Epithelial cell of proximal tubule (primary cell): Measurements from ENCODE around the gene ACOX3. TPM values are rescaled to one million over a fixed set of nuclear protein-coding genes. Genes with fewer than 3 reads are reported as not detected.

Source experiments
- DNase-seq: peaks from one replicate; pipeline ENCODE4 v3.0.0-alpha.2; 2011; ENCODE audit warnings: low read depth
- H3K4me3 ChIP-seq: 2 replicates; pipeline ENCODE4 v1.5.1; 2011; ENCODE audit warnings: low read depth, mild to moderate bottlenecking, low read length
- CTCF ChIP-seq: conservative IDR thresholded peaks from 2 replicates; pipeline ENCODE4 v1.5.1; 2012; ENCODE audit warnings: low read depth, mild to moderate bottlenecking, low read length
- total RNA-seq: library from RNA; depleted of rRNA; stranded (reverse); fragments of >200 nt; gene quantifications from 2 replicates; pipeline ENCODE4 v1.2.3, GENCODE V29; 2015

The ACOX3 gene
- total RNA-seq, 1 donor from 2014 or later, result 10.5 TPM

- TF ChIP-seq CTCF, result no peak
- no peak overlapping the region for H3K4me3 ChIP-seq
- no peak for DNase-seq
Measured at GRCh38 chr4:8318509-8318908, 122.0 kb downstream of the ACOX3 start.

GRCh38 chr4:8317474-8317873, 123.0 kb downstream of the ACOX3 start:
- no peak overlapping the region for H3K4me3 ChIP-seq
- no peak for DNase-seq
- TF ChIP-seq CTCF, result no peak

- TF ChIP-seq CTCF, result no peak
- no peak for DNase-seq
- H3K4me3 ChIP-seq, result no peak overlapping the region
Measured at GRCh38 chr4:8316911-8317351, 123.6 kb downstream of the ACOX3 start.

Other genes starting within 250 kb of the ACOX3 start
- 6.2 and 8.6 TPM in 2 replicates for gene SH3TC1, start 241.4 kb downstream of the ACOX3 start, total RNA-seq
- gene HTRA3, start 171.0 kb downstream of the ACOX3 start, total RNA-seq, result 0.80 and 1.2 TPM in 2 replicates
- gene TRMT44, start 54 bp upstream of the ACOX3 start, total RNA-seq, result 17.8 and 17.9 TPM in 2 replicates
- gene GPR78, start 139.7 kb upstream of the ACOX3 start, total RNA-seq, result not detected in 2 replicates
- 0.86 and 2.0 TPM in 2 replicates for gene CPZ, start 152.0 kb upstream of the ACOX3 start, total RNA-seq